GM12872 (cell line): ENCODE measurements around the gene PTPRF.

Source experiments
- TF ChIP-seq, protein P1 (sequence below): IDR thresholded peaks from 3 replicates; pipeline ENCODE4 v1.5.1; 2011; ENCODE audit warnings: low read depth, mild to moderate bottlenecking, low read length, moderate library complexity; ENCODE audit not compliant: insufficient read depth

The PTPRF gene

DNA sequence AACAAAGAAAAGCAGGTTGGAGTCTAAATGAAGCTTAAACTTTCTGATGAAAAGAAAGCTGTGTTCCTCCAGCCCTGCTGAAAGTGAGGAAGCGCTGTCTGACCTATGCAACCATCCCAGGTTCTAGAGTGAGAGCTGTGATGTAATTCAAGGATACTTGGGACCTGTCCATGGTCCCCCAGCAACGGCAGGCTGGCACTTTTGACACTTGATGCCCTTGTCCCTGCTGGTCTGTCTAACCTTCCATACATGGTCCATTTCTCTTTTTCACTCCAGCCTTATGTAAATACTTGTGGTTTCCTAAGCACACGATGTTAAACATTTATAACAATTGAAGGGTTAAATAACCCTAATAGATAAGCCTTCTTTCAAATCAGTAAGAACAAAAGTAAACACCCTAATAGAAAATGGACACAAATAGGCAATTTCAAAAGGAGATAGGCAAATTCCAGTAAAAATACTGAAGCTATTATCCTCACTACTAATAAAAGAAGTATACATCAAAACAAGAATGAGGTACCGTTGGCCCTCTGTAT, 101.5 kb downstream of the PTPRF start:
- TF ChIP-seq, protein P1, sequence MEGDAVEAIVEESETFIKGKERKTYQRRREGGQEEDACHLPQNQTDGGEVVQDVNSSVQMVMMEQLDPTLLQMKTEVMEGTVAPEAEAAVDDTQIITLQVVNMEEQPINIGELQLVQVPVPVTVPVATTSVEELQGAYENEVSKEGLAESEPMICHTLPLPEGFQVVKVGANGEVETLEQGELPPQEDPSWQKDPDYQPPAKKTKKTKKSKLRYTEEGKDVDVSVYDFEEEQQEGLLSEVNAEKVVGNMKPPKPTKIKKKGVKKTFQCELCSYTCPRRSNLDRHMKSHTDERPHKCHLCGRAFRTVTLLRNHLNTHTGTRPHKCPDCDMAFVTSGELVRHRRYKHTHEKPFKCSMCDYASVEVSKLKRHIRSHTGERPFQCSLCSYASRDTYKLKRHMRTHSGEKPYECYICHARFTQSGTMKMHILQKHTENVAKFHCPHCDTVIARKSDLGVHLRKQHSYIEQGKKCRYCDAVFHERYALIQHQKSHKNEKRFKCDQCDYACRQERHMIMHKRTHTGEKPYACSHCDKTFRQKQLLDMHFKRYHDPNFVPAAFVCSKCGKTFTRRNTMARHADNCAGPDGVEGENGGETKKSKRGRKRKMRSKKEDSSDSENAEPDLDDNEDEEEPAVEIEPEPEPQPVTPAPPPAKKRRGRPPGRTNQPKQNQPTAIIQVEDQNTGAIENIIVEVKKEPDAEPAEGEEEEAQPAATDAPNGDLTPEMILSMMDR: no peak

DNA sequence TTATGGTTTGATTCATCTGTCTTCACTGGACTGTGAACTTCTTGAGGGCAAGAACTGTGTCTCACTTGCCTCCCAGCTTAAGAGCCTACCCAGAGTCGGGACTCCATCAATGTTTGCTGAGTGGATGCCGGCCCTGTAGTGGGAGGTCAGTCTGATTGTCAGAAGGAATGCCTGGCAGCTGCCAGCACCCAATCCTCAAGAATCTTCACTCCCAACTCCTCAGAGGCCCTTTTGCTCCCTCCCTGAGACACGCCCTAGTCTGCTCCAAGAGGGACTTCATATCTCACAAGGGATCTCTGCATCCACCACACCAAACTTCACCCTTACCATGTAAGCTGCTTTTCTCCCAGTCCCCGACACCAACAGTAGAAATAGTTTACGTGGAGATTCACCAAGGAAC, 104.0 kb downstream of the PTPRF start:
- TF ChIP-seq, protein P1: no peak

DNA sequence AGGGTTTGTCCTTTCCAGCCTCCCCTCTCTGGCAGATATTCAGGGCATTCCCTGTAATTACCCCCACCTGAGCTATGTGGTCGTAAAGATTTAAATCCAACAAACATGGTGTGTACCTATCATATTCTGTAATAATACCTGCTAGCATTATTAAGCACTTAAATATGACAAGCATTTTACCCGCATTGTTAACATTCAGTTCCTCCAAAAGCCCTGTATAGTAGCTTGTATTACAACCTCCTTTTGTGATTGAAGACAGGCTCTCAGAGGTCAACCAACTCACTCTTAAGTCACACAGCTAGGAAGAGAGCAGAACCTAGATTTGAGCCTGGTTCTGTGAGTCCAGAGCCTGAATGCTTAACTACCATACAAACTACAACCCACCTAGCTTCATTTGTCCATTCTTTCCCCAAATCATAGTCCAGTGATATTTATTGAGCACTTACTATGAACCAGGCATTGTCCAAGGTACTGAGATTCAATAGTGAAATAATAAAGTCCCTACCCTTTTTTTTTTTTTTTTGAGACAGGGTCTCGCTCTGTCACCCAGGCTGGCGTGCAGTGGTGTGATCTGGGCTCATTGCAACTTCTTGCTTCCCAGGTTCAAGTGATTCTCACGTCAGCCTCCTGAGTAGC, 105.4 kb downstream of the PTPRF start:
- TF ChIP-seq, protein P1: no peak

DNA sequence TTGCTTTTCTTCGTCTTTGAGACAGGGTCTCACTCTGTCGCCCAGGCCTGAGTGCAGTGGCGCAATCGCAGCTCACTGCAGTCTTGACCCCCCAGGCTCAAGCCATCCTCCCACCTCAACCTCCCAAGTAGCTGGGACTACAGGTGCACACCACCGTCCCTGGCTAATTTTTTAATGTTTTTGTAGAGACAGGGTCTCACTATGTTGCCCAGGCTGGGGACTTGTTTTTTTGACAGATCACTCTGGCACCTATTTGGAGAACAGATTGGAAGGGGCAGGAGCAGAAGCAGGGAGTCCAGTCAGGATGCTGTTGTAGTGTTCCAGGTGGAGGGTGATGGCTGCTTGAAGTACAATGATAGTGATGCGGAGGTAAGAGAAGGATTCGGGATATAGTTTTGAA, 106.6 kb downstream of the PTPRF start:
- TF ChIP-seq, protein P1: no peak

DNA sequence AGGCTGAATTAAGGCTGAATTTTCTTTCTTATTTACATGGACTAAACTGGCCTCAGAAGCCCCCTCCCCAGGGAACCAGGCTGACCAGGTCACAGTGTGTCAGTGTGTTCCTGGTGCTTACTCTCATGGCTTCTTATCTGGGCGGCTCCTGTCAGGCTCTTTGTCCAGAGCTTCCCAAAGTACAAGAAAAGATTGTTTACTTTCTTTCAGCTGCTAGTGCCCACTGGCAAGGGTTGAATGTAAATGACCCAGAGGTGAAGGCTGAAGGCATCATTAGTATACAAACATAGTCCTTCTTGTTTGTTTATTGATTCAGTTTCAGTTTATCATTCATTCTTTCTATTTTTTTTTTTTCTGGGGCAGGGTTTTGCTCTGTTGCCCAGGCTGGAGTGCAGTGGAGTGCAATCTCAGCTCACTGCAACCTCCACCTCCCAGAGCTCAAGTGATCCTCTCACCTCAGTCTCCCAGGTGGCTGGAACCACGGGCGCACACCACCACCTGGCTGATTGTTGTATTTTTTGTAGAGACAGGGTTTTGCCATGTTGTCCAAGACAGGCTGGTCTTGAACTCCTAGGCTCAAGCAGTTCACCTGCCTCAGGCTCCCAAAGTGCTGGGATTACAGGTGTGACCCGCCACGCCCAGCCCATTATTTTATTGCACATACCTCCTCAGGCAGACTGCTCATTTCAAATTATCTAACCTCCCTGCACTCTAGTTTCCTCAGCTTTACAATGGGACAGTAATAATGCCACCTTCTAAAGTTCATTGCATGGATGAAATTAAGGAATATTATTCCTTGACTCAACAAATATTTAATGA, 109.5 kb downstream of the PTPRF start:
- TF ChIP-seq, protein P1: no peak

DNA sequence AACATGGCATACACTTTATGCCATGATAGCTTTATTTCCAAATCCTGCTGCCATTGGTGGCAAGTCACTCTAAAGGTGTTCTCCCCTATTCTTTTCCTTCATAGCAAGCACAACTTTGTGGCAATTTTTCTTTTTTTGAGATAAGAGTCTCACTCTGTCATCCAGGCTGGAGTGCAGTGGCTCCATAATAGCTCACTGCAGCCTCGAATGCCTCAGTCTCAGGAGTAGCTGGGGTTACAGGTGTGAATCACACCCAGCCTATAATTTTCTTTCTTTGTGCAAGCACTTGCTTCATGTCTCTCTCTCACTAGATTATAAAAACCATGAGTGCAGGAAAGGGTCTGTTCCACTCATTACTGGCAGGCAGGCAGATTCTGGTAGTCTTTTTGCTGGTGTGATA, 113.9 kb downstream of the PTPRF start:
- TF ChIP-seq, protein P1: no peak

DNA sequence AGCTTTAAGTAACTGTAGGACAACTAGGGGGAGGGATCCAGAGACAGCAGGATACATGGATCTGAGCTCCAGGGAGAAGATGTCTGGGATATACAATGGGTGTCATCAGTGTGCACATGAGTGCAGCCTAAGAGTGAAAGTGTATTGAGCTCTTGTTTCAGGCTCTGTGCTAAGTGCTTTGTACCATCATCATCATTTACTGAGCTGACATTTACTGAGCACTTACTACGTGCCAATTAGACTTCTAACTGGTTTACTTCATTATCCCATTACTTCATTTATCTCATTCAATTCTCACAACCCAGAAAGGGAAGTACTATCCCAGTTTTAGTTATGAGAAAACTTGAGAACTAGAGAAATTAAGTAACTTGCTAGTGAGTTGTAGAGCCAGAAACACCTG, 114.8 kb downstream of the PTPRF start:
- TF ChIP-seq, protein P1: no peak
